HG02571 (cell line): ENCODE results near the gene FAM107B.
"Not testable (repeated sequence)": the region's sequence is repeated elsewhere in the genome, so short reads cannot be mapped to it uniquely, and the experiment has no call there.

Experiments
- ATAC-seq: cut with Tn5 transposase; IDR thresholded peaks from one replicate; pipeline ENCODE4 v1.9.1; 2021; ENCODE audit warnings: mild to moderate bottlenecking, moderate library complexity; ENCODE audit not compliant: unreplicated experiment

Gene FAM107B

DNA sequence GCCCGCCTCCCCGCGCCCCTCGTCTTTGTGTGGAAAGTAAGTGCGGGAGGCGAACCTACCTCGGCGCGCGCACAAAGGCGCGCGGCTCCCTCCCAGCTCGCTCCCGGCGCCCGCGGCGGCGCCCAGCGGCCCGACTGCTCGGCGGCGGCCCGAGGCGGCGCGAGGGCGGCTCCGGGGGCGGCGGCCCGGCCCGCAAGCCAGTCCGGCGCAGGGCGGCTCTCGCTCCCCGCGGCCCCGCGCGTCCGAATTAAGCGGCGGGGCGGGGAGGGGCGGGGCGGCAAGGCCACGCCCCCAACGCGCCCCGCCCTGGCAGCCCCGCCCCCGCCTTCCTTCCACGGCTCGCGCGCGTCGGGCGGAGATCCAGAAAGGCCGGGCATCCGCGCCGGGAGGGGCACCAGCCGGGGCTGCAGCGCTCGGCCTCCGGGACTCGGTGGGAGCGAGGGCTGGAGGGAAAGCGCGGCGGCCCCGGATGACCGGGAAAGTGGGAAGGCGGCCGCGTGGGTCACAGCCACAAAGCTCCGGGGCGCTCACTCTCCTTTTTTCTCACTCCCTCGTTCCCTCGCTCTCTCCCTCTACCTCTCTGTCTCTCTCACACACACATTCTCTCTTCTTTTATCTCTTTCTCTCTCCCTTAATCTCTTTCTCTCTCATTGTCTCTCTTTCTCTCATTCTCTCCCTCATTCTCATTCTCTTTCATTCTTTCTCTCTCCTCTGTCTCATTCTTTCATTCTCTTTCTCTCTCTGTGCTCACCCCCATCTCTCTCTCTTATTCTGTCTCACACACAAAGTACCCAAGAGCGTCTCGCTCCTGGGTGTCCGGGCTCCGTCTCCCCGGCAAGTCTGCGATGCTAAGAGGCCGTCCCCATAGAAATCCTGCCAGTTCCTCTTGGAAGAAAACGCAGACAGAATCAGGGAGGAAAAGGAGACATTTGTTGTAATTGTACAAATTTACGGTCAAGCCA lies 170.2 kb downstream of the FAM107B start:
- peak; percentile 53 for ATAC-seq

DNA sequence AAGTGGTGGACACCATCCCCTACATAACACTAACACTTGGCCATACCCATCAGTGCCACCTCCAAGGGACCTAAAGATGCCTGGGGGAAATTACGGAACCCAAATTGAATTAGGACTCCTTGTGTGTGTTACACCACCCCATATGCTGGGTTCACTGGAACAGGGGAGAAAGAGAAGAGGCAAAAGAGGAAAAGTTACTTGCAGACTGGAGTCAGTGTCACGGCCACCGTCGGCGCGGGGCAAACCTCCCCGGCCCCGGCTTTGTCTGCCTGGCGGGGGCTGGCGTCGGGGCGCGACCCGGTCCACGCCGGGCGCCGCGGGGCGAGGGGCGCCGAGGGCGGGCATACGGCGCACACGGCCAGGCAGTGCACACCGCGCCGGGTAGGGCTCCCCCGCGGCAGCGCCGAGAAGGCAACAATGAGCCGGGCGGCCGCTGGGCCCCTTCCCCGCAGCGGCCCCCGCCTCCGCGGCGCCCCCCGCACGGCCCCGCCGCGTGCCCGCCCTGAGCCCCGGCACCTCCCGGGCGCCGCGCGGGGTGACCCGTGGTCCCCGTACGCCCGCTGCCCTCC lies 171.1 kb downstream of the FAM107B start:
- ATAC-seq: peak; percentile 16

DNA sequence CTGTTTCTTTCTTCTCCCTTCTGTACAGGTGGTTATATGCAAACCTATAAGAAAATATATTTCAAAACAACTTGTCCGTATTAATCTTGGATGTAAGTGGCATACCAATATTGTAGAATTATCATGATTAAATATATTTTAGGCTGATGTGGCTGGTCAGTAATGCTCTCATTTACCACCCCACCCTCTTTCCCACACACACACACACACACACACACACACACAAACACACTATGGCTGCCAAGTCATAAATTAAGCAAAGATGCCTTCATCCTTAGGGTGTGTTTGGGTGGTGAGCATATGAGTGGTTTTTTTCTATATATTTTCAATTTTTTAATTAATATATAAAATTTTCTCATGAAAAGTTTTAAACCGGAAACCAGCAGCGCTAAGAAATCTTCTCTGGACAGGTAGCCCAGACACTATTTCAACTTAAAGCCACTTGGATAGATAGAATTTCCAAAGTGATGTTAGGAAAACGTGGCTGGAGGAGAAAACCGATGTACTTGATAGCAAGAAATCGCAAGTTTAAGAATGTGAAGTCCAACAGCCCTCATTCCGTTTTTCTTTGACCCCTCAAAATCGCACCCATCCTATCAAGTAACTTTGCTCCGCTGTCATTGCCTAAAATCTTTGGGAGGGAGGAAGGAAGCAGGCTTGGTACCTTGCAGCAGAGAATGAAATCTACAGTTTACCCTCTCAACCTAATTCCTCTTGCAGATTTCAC lies 171.7 kb downstream of the FAM107B start:
- no peak for ATAC-seq

DNA sequence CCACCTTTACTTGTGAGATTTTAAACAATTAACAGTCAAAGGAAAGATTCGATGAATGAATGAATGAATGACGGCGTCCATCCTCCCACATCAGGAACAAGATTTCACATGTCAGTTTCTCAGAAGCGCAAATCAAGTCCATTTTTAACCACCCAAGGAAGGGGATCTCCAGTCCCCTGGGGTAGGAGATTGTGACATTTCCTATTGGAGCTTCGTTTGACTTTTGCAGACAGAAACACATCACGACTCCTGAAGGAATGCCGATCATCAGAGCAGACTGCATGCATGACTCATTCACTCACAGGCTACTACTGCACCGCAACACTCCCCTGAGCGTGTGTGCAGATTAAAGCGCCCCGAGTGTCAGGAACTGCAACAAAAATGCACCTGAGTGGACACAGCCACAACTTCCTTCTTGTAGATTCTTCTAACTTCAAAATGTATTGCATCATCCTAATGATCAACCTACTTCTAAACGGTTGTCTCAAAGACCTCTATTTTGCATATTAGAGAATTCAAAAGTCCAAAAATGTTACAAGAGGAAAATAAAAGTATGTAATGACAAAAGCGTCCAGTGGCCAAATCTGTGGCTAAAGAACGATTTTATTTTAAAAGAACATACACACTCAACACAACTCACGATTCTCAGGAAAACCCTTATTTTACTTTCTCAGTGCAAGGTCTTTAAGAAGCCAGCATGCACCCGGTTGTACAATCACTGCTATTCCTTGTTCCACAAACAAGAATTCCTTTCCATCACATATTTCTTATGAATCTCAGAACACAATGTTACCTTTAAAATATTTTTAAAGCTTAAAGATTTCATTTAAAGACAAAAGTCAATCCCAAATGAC lies 172.6 kb downstream of the FAM107B start:
- ATAC-seq: peak; percentile 31

DNA sequence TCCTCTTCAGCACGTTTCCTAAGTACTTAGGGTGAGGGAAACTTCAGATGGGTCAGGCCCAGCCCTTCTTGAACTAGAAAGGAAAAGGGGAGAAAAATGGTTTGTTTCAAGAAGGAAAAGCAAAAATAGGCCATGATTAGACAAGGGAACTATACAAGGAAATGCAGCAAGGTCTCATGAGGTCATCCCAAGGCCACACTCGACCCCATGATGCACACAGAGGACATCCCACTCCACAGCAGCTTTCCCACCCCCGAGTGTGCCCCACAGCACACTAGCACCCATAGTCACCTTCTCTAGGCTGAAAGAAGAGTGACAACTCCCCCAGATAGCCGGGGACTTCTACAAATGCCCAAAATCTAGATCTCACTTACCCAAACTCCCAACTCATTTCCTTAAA lies 173.4 kb downstream of the FAM107B start:
- no peak for ATAC-seq

DNA sequence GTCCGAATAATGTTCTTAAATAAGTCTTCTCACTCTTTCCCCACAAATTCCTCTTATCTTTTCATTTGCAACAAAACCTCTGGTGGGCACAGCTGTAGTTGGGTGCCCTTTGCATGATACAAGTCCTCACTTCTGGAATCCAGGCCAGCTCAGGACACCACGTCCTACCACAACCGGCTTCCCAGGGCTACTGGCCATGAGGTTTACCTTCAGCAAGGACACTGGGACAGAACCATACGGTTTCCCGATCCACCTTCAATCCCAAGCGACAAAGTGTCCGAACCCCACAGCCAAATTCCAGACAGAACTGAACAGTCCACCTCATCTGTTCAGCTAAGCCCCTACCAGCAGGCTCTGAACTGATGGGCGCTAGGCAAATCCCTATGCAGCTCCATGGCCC lies 174.6 kb downstream of the FAM107B start:
- ATAC-seq: no peak

DNA sequence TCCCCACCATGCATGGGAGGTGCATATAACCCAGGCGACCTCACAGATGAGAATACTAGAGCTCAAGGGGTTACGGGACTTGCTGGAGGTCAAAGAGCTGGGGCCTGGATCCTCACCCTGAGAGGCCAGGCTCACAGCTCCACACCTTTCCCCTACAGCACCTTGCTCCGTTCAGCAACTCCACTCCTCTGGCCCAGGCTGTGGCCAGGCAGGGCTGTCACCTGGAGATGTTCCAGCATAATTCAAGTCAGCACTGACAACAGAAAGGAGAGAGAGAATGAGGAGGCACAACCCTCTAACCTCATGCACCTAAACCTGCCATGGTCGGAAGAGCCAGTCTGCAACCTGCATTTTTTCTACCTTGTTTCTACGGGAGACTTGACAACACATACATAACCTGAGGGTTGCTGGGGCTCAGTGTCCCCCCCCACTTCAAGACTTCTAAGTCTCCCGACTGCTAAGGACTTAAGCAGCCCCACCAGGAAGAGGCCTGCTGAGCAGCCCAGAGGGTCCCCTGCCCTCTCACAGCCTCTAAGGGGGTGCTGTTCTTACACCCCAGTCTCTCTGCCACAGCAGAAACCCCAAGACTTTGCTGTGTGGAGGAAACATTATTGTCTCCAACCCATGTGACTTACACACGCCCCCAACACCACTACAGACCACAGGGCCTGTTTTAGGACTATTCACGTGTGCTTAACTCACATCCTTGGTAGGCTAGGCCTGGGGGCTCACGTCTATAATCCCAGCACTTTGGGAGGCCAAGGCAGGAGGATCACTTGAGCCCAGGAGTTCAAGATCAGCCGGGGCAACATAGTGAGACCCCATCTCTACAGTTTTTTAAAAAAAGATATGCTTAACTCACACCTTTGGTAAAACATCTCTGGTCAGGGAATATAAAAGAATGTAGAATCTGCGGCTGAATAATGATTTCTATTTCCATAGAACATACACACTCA lies 175.6 kb downstream of the FAM107B start:
- ATAC-seq: no peak

DNA sequence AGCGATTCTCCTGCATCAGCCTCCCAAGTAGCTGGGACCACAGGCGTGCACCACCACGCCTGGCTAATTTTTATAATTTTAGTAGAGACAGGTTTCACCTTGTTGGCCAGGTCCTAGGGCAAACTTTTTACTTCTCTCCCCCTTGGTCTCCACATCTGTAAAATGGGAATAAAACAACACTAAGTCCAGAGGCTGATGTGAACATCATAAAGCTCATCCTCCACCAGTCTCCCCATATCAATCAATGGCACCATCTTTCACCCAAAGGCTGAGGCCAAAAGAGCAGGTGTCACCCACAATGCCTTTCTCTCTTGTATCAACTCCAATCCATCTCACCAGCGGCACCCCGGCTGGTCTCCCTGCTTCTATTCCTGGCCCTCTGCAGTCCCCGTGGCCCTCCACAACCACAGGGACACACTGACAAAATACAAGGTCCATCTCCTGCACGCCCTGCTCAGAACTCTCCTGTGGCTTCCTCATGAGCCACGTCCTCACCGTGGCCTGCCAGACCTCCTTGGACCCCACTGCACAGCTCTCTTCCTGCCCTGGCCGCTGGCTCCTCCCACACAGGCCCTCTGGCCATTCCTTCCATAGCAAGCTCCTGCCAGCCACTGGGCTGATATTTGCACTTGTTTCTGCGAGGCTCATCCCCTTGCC lies 179.0 kb downstream of the FAM107B start:
- no peak for ATAC-seq

DNA sequence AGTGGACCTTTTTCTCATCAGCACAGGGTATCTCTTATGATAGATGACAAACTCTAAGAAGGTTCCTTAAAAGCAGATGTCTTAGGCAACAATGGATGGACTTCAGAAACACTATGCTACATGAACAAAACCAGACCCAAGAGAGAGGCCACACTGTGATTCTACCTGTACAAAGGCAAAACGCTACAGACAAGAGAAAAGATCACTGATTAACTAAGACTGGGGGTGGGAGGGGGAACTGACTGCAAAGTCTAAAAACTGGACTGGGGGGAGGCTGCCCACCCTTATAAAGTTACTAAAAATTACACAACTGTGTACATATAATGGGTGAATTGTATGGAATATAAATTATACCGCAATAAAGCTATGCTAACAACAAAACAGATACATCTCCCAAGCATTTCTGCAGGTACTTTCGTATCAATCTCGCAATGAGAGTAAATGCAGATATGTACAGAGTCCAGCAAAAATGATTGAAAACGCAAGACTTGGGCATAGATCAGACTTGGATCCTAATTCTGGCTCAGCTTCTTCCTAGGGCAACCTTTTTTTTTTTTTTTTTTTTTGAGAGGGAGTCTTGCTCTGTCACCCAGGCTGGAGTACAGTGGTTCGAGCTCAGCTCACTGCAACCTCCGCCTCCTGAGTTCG lies 179.7 kb downstream of the FAM107B start:
- ATAC-seq: no peak

DNA sequence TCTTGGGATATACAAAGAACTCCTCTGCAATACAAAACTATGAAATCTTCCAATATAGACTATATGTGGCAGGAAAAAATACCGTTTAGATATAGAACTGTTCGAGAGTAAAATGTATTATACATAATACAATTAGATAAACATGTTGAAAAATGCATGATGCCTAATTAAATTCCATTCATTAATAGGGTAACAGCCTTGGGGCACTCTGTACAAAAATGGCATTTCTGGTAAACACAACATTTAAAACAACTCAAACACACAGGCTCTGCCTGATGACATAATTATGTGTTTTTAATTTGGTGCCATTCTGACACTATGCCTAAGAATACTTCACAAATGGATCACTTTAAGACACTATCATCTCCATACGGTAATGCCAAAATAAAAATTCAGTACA lies 180.9 kb downstream of the FAM107B start:
- ATAC-seq: no peak

DNA sequence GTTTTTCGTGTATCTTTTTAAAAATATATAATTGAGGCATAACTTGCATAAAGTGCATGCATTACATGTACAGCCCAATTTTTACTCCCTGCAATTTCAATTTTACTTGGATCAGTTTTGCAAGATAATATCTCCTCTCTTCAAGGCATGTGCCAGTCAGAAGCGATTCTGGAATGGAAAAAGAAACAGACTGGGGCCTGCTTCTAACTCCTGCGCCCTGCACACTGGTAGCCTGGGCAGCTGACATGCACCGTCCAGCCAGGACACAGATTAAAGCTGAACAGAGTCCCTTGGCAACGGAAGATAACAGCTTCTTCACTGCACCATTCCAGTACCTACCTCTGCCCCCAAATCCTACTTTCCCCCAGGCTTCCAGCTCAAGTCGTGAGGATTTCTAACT lies 182.1 kb downstream of the FAM107B start:
- no peak for ATAC-seq

DNA sequence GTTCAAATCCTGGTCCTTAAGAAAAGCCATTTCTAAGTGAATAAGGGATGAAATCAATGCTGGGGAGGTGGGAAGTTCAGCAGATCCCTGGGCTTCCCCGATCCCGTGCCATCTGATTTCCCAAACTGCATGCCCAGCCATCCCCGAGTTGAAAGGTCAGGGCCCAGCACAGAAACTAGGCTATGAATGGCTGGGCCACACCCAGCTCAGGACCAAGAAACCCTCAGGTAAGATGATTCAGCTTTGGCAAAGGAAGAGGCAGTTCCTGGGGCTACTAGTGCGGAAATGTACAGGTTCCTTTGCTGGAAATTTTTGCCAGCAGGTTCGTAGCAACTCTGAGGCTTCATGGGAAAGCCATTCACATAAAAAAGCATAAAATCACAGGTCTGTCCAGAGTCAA lies 182.7 kb downstream of the FAM107B start:
- no peak for ATAC-seq

DNA sequence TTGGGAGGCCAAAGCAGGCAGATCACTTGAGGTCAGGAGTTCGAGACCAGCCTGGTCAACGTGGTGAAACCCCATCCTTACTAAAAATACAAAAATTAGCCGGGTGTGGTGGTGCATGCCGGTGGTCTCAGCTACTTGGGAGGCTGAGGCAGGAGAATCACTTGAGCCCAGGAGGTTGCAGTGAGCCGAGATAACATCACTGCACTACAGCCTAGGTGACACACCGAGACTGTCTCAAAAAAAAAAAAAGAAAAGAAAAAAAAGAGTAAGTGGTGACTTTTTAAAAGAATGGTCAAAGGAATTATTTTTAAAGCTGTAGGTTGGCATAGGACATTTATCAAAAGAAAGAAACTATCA lies 185.8 kb downstream of the FAM107B start:
- ATAC-seq: not testable (repeated sequence)

DNA sequence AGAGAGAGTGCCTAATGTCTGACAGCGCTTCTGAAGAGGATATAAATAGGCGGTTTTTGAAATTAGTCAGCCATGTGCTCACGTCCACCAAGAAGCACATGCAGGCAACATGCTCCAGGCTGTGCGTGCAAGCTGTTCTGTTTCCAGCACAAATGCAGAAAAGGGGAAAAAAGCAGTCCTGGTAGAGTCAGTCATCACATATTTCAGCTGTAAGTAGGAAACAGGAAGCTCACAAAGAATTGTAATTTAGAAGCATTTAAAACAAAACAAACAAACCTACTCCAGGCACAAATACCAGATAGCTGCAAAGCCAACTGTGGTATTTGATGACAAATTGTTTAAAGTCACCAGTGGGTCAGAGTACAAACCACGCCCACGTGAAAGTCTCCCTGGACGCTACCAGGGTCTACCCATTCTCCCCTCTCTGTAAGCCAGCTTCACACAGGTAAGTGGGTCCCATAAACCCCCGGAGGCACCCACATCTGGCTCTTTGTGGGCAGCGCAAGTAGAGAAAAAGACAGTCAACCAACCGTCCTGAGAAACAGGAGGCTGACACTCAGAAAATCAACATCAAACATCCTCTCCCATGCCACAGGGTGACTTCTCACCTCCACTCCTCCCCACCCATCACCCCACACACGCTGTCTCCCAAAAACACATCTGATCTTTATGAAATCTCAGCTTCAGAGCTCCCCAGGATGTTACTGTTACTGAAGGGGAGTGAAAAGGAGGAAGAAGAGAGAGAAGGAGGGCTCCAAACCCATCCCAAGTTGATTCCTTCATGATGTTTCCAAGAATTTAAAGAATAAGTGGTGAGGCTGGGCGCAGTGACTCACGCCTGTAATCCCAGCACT lies 186.4 kb downstream of the FAM107B start:
- ATAC-seq: peak; percentile 66

DNA sequence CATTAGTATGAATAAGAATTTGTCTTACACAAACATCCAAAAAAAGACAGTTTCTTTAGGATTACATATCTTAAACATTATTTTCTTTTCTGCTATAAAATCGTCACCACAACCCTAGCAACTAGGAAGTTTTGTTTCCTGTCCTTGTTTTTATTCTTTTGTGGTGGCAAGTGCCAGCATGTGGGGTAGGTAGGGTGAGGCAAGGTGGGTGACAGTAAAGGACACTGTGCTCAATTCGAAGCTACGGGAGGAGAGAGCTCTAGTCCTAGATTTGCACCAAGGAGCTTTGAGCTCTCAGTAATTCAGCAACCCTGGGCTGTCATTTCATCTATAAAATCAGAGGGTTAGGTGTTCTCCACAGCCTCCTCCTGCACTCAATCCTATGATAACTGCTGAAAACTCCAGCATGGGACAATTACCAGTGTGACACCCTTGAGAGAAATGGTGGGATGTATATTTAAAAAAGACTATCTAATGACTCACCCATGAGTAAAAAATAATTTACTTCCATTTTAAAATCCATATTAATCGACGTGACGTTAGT lies 187.1 kb downstream of the FAM107B start:
- no peak for ATAC-seq

DNA sequence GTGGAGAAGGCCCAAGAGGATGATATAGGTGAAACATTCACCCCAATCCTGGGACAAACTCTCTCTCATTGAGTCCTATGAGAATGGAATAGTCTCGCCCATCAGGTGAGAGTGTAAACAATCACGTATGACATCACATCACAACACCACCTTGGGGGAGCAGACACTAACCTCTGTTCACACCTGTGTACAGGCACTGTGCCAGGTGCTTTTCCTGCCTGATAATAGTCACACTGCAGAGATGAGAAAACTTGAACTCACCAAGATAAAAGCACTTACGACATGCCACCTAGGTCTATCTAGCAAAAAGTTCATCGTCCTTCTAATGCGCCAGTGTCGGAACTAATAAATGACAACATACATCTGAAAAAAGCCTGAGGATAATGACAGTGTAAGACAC lies 187.8 kb downstream of the FAM107B start:
- ATAC-seq: no peak
